AG10803 (cell line): ENCODE results near the gene PPM1A.
A peak's percentile ranks its signal among the peaks of the same experiment; 100 is the strongest.

Experiments
- DNase-seq: peaks from one replicate; pipeline ENCODE4 v3.0.0; 2010; ENCODE audit warnings: low read depth
- H3K4me3 ChIP-seq: 2 replicates; pipeline ENCODE4 v1.5.1; 2011; ENCODE audit warnings: mild to moderate bottlenecking, low read length, control low read depth
- TF ChIP-seq, protein P1 (sequence below): conservative IDR thresholded peaks from 2 replicates; pipeline ENCODE4 v1.5.1; 2011; ENCODE audit warnings: mild to moderate bottlenecking, low read length, control low read depth, inconsistent platforms

Gene PPM1A

GRCh38 chr14:60238955-60239354 is 10.1 kb upstream of the PPM1A start:
- no peak for DNase-seq
- TF ChIP-seq, protein P1, sequence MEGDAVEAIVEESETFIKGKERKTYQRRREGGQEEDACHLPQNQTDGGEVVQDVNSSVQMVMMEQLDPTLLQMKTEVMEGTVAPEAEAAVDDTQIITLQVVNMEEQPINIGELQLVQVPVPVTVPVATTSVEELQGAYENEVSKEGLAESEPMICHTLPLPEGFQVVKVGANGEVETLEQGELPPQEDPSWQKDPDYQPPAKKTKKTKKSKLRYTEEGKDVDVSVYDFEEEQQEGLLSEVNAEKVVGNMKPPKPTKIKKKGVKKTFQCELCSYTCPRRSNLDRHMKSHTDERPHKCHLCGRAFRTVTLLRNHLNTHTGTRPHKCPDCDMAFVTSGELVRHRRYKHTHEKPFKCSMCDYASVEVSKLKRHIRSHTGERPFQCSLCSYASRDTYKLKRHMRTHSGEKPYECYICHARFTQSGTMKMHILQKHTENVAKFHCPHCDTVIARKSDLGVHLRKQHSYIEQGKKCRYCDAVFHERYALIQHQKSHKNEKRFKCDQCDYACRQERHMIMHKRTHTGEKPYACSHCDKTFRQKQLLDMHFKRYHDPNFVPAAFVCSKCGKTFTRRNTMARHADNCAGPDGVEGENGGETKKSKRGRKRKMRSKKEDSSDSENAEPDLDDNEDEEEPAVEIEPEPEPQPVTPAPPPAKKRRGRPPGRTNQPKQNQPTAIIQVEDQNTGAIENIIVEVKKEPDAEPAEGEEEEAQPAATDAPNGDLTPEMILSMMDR: no peak
- H3K4me3 ChIP-seq: no peak overlapping the region

GRCh38 chr14:60240139-60240856 is 8.7 kb upstream of the PPM1A start:
- TF ChIP-seq, protein P1: no peak
- no peak overlapping the region for H3K4me3 ChIP-seq
- no peak for DNase-seq

DNA sequence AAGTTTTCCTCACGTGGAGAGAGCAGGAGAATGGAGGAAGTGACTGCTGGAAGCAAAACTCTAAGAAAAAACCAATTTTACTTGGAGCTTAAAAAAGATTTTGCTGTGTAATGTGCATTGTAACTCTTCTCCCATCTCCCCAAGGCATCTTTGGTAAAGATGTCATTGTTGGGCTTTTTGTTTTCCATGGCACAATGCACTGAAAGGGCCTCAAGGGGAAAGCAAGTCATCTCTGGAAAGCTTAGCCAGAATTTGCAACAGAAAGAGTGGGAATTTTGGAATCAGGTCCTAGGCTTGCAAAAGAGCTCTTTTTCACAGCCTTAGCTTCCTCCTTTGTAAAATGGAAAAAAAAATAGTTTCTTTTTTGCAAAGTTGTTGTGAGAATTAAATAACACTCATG is 7.9 kb upstream of the PPM1A start:
- DNase-seq: no peak
- TF ChIP-seq, protein P1: no peak
- H3K4me3 ChIP-seq: no peak overlapping the region

DNA sequence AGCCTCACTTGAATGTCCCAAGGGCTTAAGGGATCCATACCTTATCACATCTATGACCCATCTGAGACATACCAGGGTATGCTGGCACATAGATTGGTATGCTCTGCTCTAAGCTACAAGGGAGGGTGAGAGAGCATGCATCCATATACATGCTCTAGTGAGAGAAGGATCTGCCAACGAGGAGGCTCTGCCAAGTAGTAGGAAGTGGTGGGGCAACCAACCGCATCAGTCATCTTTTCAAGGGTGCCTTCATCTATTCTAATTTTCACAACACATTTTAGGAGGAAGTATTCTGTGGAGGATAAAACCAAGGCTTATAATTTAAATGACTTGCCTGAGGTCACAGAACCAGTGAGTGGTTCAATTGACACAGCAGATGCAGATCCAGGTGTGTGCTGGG is 6.6 kb upstream of the PPM1A start:
- DNase-seq: no peak
- no peak overlapping the region for H3K4me3 ChIP-seq
- TF ChIP-seq, protein P1: no peak

DNA sequence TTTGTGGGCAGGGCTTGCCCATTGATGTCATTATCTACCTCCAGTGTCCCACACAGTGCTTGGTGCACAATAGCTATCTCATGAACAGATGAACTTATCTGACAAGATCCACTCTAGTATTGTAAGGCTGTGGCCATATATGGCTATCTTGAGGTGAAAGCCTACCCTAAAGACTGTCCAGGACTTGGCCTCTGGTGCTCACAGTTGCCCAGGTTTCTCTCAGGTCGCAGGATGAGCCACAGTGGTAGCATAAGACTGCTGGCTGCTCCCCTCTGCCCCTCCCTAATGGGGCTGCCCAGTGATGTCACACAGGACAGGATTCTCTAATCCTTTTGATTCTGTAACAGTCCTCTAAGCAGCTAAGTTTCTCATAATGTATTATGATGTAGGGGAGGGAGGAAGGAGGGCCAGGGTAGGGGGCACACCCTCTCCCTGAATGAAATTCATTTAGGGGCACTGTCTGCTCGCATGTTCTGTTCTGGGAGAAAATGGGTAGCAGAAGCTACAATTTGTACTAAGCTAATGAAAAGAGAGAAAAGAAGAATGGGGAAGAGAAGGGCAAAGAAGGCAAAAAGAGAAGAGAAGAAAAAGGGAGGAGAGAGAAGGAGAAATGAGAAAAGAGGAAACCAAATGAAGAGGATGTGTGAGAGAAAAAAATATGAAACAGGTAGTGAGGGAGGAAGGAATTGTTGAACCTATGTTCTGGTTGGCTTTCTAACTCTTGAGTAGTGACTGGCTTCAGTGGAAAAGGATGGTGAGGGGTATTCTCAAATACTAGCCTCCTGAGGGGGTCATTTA is 3.4 kb upstream of the PPM1A start:
- TF ChIP-seq, protein P1: no peak
- DNase-seq: no peak
- H3K4me3 ChIP-seq: no peak overlapping the region

- TF ChIP-seq, protein P1: no peak
Observed at GRCh38 chr14:60247994-60248696, 876 bp upstream of the PPM1A start.

More at GRCh38 chr14:60247994-60248696, 876 bp upstream of the PPM1A start:
- DNase-seq: peak; percentile 92
- H3K4me3 ChIP-seq: peak overlapping the region; percentile 76
